ENCODE data around the gene CASK.

CASK gene

GRCh38 chrX:41502004-41502403 lies 421.4 kb downstream of the CASK start:
- DNase-seq = no peak

- no peak for DNase-seq
Observed at GRCh38 chrX:41499984-41500383, 423.4 kb downstream of the CASK start.

- DNase-seq = no peak
Observed at GRCh38 chrX:41499195-41499594, 424.2 kb downstream of the CASK start.

GRCh38 chrX:41491267-41492004 lies 431.9 kb downstream of the CASK start:
- no peak for DNase-seq

- no peak for DNase-seq
Observed at GRCh38 chrX:41490446-41490845, 432.9 kb downstream of the CASK start.

- DNase-seq = no peak
Observed at GRCh38 chrX:41482154-41482850, 441.1 kb downstream of the CASK start.

- no peak for DNase-seq
Observed at GRCh38 chrX:41481264-41482109, 441.9 kb downstream of the CASK start.

GRCh38 chrX:41480508-41481260 lies 442.7 kb downstream of the CASK start:
- peak; percentile 41 for DNase-seq

GRCh38 chrX:41478381-41478911 lies 444.9 kb downstream of the CASK start:
- DNase-seq = no peak

GRCh38 chrX:41475591-41476241 lies 447.6 kb downstream of the CASK start:
- no peak for DNase-seq

- no peak for DNase-seq
Observed at GRCh38 chrX:41475191-41475590, 448.2 kb downstream of the CASK start.

GRCh38 chrX:41474726-41475100 lies 448.6 kb downstream of the CASK start:
- DNase-seq = no peak

GRCh38 chrX:41473936-41474725 lies 449.2 kb downstream of the CASK start:
- no peak for DNase-seq

GRCh38 chrX:41472231-41472815 lies 451.0 kb downstream of the CASK start:
- no peak for DNase-seq

- no peak for DNase-seq
Observed at GRCh38 chrX:41471786-41472185, 451.6 kb downstream of the CASK start.

GRCh38 chrX:41470706-41471105 lies 452.6 kb downstream of the CASK start:
- DNase-seq = no peak

- no peak for DNase-seq
Observed at GRCh38 chrX:41468647-41469323, 454.6 kb downstream of the CASK start.

Data from RPMI8226 (cell line).